Natural killer cell (primary cell): ENCODE measurements around the gene MAML3. TPM values are rescaled to one million over a fixed set of nuclear protein-coding genes. Genes with fewer than 3 reads are reported as not detected.

Experiments
- ATAC-seq, 3 donors: fragments of 150-1000 bp in 2 of 3; fragments of 200-7000 bp in 1 of 3; cut with Tn5 transposase; 1 replicate in 1 of 3; 2 replicates in 2 of 3; pipeline ENCODE4 v1.10.0; 2021; ENCODE audit warnings: mild to moderate bottlenecking in 2 of 3, moderate library complexity in 2 of 3
- DNase-seq, 2 donors: peaks; one replicate each; pipeline versions ENCODE4 v3.0.0 to v3.0.0-alpha.2; 2013 to 2021; ENCODE audit warnings: mixed read lengths in 1 of 2
- H3K27ac ChIP-seq: one replicate; pipeline ENCODE4 v1.5.1; 2013; ENCODE audit warnings: mild to moderate bottlenecking, low read length
- H3K27me3 ChIP-seq: one replicate; pipeline ENCODE4 v1.6.1; 2013; ENCODE audit warnings: low read length; ENCODE audit not compliant: control insufficient read depth, insufficient read depth
- H3K36me3 ChIP-seq: one replicate; pipeline ENCODE4 v1.6.1; 2013; ENCODE audit warnings: low read length; ENCODE audit not compliant: control insufficient read depth, insufficient read depth
- H3K4me1 ChIP-seq: one replicate; pipeline ENCODE4 v1.6.1; 2013; ENCODE audit warnings: low read length; ENCODE audit not compliant: control insufficient read depth, insufficient read depth
- H3K4me3 ChIP-seq: one replicate; pipeline ENCODE4 v1.5.1; 2013; ENCODE audit warnings: low read length
- H3K9me3 ChIP-seq: one replicate; pipeline ENCODE4 v1.6.1; 2013; ENCODE audit warnings: low read length; ENCODE audit not compliant: control insufficient read depth, insufficient read depth
- H3K27ac Mint-ChIP-seq, 2 donors: one replicate each; pipeline ENCODE4 v1.8.0; 2022; ENCODE audit warnings: mild to moderate bottlenecking in 2 of 2, mixed read lengths in 2 of 2, moderate library complexity in 1 of 2
- H3K27me3 Mint-ChIP-seq, 2 donors: one replicate each; pipeline ENCODE4 v1.8.0; 2022; ENCODE audit warnings: low read depth in 2 of 2, mixed read lengths in 2 of 2
- H3K36me3 Mint-ChIP-seq: one replicate; pipeline ENCODE4 v1.8.0; 2022; ENCODE audit warnings: mixed read lengths
- H3K4me1 Mint-ChIP-seq, 2 donors: one replicate each; pipeline ENCODE4 v1.8.0; 2022; ENCODE audit warnings: mixed read lengths in 2 of 2
- H3K4me3 Mint-ChIP-seq: one replicate; pipeline ENCODE4 v1.8.0; 2022; ENCODE audit warnings: mild to moderate bottlenecking, moderate library complexity, mixed read lengths
- H3K9me3 Mint-ChIP-seq, 2 donors: one replicate each; pipeline ENCODE4 v1.8.0; 2022; ENCODE audit warnings: mixed read lengths in 2 of 2
- CTCF ChIP-seq: fragments of 200-600 bp; IDR thresholded peaks from one replicate; pipeline ENCODE4 v1.8.0; 2022; ENCODE audit warnings: antibody characterized with exemption
- WGBS: methylation state at CpG from one replicate; pipeline ENCODE4 v1.1.7; 2013; ENCODE audit warnings: missing lambda C conversion rate; ENCODE audit not compliant: insufficient coverage; 5-methylcytosine and 5-hydroxymethylcytosine counted together
- intact Hi-C: fragments of 100-400 bp; cut with micrococcal nuclease; formaldehyde crosslinking; loops from one replicate; pipeline ENCODE4 v1.14.2; 2022
- total RNA-seq, 4 donors: library from RNA; stranded (reverse); fragments of 120-200 nt in 1 of 4; gene quantifications; one replicate each; pipeline versions ENCODE4 v1.2.3 to v1.2.4, GENCODE V29; 2013 to 2022

The MAML3 gene
- total RNA-seq, 3 donors from 2014 or later (not counting 1 experiment from before 2014, with no cell fraction given), result 1.7 to 5.6 (median 2.8) TPM

DNA sequence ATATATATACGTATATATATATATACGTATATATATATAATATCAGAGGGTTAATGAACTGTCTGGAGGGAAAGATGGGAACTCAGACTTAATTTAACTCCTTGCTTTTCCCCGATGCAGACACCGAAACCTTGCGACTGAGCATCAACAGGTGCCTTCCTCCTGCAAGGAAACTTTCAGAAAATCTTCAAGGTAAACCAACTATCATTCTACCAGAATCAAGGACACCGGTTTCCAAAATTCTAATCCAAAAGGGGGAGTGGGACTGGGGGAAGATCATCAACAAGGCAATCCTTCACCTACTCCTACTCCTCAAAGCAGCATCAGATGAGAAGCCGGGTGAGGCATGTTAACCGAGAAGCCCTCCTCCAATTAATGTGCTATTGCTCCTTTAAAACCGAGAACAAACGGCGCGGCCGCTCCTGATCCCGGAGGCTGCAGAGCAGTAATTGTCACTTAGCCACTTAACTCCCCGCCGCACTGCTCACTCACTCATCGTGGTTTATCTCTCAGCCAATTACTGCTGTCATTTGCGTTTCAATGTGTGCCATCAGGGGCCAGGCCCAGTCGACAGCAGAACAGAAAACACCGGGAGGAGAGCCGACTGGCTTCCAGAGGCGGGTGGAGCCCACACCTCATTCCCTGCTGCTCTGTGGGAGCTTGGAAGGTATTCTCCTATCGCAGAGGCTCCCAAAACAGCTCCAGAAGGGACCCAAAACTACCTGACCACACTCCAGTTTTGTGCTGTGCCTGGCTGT, 61.7 kb downstream of the MAML3 start:
- Histone ChIP-seq H3K4me3 (no peak overlapping the region), H3K36me3 (no peaks in the 10 kb centered on the region)
- no peak overlapping the region for H3K27ac Mint-ChIP-seq

DNA sequence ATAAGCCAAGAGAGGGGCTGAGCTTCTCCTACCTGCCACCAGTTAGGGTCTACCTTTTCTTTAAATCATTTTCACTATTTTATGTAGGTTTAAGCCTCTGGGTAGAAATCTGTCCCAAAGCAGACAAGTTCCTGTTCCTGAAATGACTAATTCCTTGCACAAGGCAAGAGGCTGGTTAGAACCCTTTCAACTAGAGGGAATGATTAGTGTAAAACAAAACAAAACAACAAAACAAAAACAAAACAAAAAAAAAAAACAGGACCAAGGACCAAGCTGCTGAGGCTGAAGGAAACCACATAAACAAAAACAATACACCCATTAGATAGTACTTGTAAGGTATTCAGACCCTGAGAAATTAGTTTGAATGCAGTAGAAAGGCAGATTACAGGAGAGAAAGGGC, 62.7 kb downstream of the MAML3 start:
- no peaks in the 10 kb centered on the region for H3K36me3 ChIP-seq
- H3K9me3 Mint-ChIP-seq, result no peaks in the 10 kb centered on the region
- H3K27ac Mint-ChIP-seq, result no peak overlapping the region
- H3K4me3 Mint-ChIP-seq, result no peak overlapping the region
- no peaks in the 10 kb centered on the region for H3K9me3 ChIP-seq
- intact Hi-C loops, result no loop called here
- H3K4me1 Mint-ChIP-seq, result peaks cover 23 to 24% of the 10 kb centered on the region in 2 donors
- H3K27me3 Mint-ChIP-seq, result peaks cover 35 to 54% of the 10 kb centered on the region in 2 donors
- no peak for TF ChIP-seq CTCF
- no peaks in the 10 kb centered on the region for H3K36me3 Mint-ChIP-seq
- no peak overlapping the region for H3K27ac ChIP-seq
- no peaks in the 10 kb centered on the region for H3K27me3 ChIP-seq
- no peak for ATAC-seq
- H3K4me1 ChIP-seq, result peaks cover 34% of the 10 kb centered on the region
- no peak for DNase-seq
- no peak overlapping the region for H3K4me3 ChIP-seq

More for the DNA sequence above, 61.7 kb downstream of the MAML3 start:
- no peaks in the 10 kb centered on the region for H3K9me3 ChIP-seq
- peak overlapping the region; percentile 1 for H3K27ac ChIP-seq
- 58% methylated on average over 21 of the region's 23 CpGs for WGBS
- no peaks in the 10 kb centered on the region for H3K27me3 ChIP-seq
- H3K4me1 ChIP-seq, result peaks cover 36% of the 10 kb centered on the region
- H3K9me3 Mint-ChIP-seq, result no peaks in the 10 kb centered on the region
- no peak for DNase-seq
- H3K4me3 Mint-ChIP-seq, result peak overlapping the region; percentile 21
- no peak for ATAC-seq
- no peak for TF ChIP-seq CTCF
- H3K4me1 Mint-ChIP-seq, result peaks cover 24 to 25% of the 10 kb centered on the region in 2 donors
- no peaks in the 10 kb centered on the region for H3K36me3 Mint-ChIP-seq
- intact Hi-C loops, result no loop called here
- H3K27me3 Mint-ChIP-seq, result peaks cover 36 to 55% of the 10 kb centered on the region in 2 donors

DNA sequence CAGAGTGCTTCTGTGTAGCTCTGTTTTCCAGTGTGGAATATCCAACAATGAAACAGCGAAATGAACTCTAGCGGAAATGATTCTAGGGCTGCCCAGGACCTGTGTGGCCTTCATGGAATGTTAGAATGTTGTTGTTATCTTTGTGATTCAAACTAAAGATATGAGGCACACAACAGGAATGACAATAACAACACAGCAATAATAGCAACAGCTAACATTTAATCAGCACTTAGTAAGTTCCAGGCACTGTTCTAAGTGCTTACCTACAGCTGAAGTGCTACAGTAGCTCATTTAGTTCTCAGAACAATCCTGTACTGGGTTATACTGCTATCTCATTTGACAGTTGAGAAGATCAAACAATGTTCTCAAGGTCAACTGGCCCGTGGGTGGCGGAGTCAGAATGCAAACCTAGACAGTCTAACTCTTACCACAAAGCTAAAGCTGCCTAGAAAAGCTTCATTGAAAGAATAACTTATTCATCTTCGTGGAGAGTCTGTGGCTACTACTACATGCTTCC, 63.7 kb downstream of the MAML3 start:
- no peaks in the 10 kb centered on the region for H3K9me3 ChIP-seq
- peaks cover 34 to 56% of the 10 kb centered on the region in 2 donors for H3K27me3 Mint-ChIP-seq
- ATAC-seq (no peak), DNase-seq (no peak)
- H3K36me3 Mint-ChIP-seq, result no peaks in the 10 kb centered on the region
- intact Hi-C loops, result no loop called here
- 49% methylated on average over 5 of the region's 5 CpGs for WGBS
- no peaks in the 10 kb centered on the region for H3K36me3 ChIP-seq
- no peaks in the 10 kb centered on the region for H3K9me3 Mint-ChIP-seq
- H3K27ac Mint-ChIP-seq, result no peak overlapping the region
- H3K27me3 ChIP-seq, result no peaks in the 10 kb centered on the region
- peaks cover 27% of the 10 kb centered on the region for H3K4me1 ChIP-seq
- H3K27ac ChIP-seq, result no peak overlapping the region
- H3K4me1 Mint-ChIP-seq, result peaks cover 13 to 14% of the 10 kb centered on the region in 2 donors
- no peak for TF ChIP-seq CTCF
- H3K4me3 Mint-ChIP-seq, result no peak overlapping the region
- no peak overlapping the region for H3K4me3 ChIP-seq
